ENCODE measurements around the gene PLA2G4B.
"Not testable (repeated sequence)": the region's sequence is repeated elsewhere in the genome, so short reads cannot be mapped to it uniquely, and the experiment has no call there.

PLA2G4B gene

GRCh38 chr15:41831291-41831690 is 7.4 kb upstream of the PLA2G4B start:
- H3K27ac Mint-ChIP-seq, H3K9me3 Mint-ChIP-seq, H3K27me3 Mint-ChIP-seq: not testable (repeated sequence)
- DNase-seq (peak; percentile 47 to 74), ATAC-seq (peak; percentile 75)
- peaks cover 73% of the 10 kb centered on the region for H3K4me1 Mint-ChIP-seq
- peak overlapping the region in 1 of 2 donors; percentile 22 for H3K4me3 Mint-ChIP-seq

GRCh38 chr15:41832208-41832607 is 6.4 kb upstream of the PLA2G4B start:
- Mint-ChIP-seq H3K27ac (no peak overlapping the region), H3K9me3 (no peaks in the 10 kb centered on the region), H3K27me3 (no peaks in the 10 kb centered on the region), H3K4me1 (peaks cover 71% of the 10 kb centered on the region), H3K4me3 (no peak overlapping the region)
- DNase-seq (no peak), ATAC-seq (no peak)

- ATAC-seq: no peak
- peaks cover 70% of the 10 kb centered on the region for H3K4me1 Mint-ChIP-seq
- no peak overlapping the region for H3K27ac Mint-ChIP-seq
- H3K9me3 Mint-ChIP-seq: no peaks in the 10 kb centered on the region
- H3K4me3 Mint-ChIP-seq: no peak overlapping the region
- DNase-seq: no peak
- no peaks in the 10 kb centered on the region for H3K27me3 Mint-ChIP-seq
Measured at GRCh38 chr15:41832875-41833274, 5.8 kb upstream of the PLA2G4B start.

- Mint-ChIP-seq H3K27ac (no peak overlapping the region), H3K9me3 (no peaks in the 10 kb centered on the region), H3K27me3 (no peaks in the 10 kb centered on the region), H3K4me3 (no peak overlapping the region), H3K4me1 (peaks cover 61% of the 10 kb centered on the region)
- ATAC-seq (no peak), DNase-seq (no peak)
Measured at GRCh38 chr15:41834096-41834495, 4.6 kb upstream of the PLA2G4B start.

- H3K4me3 Mint-ChIP-seq: no peak overlapping the region
- H3K27me3 Mint-ChIP-seq: no peaks in the 10 kb centered on the region
- peak overlapping the region in 1 of 2 donors; percentile 78 for H3K27ac Mint-ChIP-seq
- no peaks in the 10 kb centered on the region for H3K9me3 Mint-ChIP-seq
- no peak for ATAC-seq
- peaks cover 41% of the 10 kb centered on the region for H3K4me1 Mint-ChIP-seq
- DNase-seq: no peak
Measured at GRCh38 chr15:41836073-41836472, 2.6 kb upstream of the PLA2G4B start.

- no peak overlapping the region for H3K4me3 Mint-ChIP-seq
- peak overlapping the region in 1 of 2 donors; percentile 4 for H3K27ac Mint-ChIP-seq
- H3K4me1 Mint-ChIP-seq: peaks cover 33% of the 10 kb centered on the region
- ATAC-seq (no peak), DNase-seq (no peak)
- no peaks in the 10 kb centered on the region for H3K9me3 Mint-ChIP-seq
- no peaks in the 10 kb centered on the region for H3K27me3 Mint-ChIP-seq
Measured at GRCh38 chr15:41836713-41837454, 1.8 kb upstream of the PLA2G4B start.

- no peak for DNase-seq
- no peaks in the 10 kb centered on the region for H3K27me3 Mint-ChIP-seq
- H3K4me3 Mint-ChIP-seq: no peak overlapping the region
- H3K27ac Mint-ChIP-seq: peak overlapping the region; percentile 19 to 42
- peak; percentile 40 for ATAC-seq
- no peaks in the 10 kb centered on the region for H3K9me3 Mint-ChIP-seq
- H3K4me1 Mint-ChIP-seq: peaks cover 5% of the 10 kb centered on the region
Measured at GRCh38 chr15:41839781-41840491, 1.3 kb downstream of the PLA2G4B start.

- DNase-seq (no peak), ATAC-seq (no peak)
- Mint-ChIP-seq H3K4me1 (peaks cover 5% of the 10 kb centered on the region), H3K27me3 (no peaks in the 10 kb centered on the region), H3K9me3 (no peaks in the 10 kb centered on the region), H3K27ac (no peak overlapping the region), H3K4me3 (no peak overlapping the region)
Measured at GRCh38 chr15:41840673-41841072, 2.0 kb downstream of the PLA2G4B start.

- ATAC-seq: no peak
- Mint-ChIP-seq H3K27ac (no peak overlapping the region), H3K9me3 (no peaks in the 10 kb centered on the region), H3K27me3 (no peaks in the 10 kb centered on the region), H3K4me1 (peaks cover 5% of the 10 kb centered on the region), H3K4me3 (no peak overlapping the region)
- DNase-seq: no peak
Measured at GRCh38 chr15:41841131-41841530, 2.5 kb downstream of the PLA2G4B start.

GRCh38 chr15:41842229-41842628 is 3.6 kb downstream of the PLA2G4B start:
- DNase-seq: no peak
- ATAC-seq: no peak
- Mint-ChIP-seq H3K27ac (peak overlapping the region in 1 of 2 donors; percentile 74), H3K27me3 (no peaks in the 10 kb centered on the region), H3K4me3 (no peak overlapping the region), H3K9me3 (no peaks in the 10 kb centered on the region), H3K4me1 (peaks cover 2% of the 10 kb centered on the region)

GRCh38 chr15:41843571-41843970 is 4.9 kb downstream of the PLA2G4B start:
- Mint-ChIP-seq H3K4me3 (no peak overlapping the region), H3K4me1 (peaks cover 4% of the 10 kb centered on the region), H3K27me3 (no peaks in the 10 kb centered on the region), H3K9me3 (no peaks in the 10 kb centered on the region), H3K27ac (peak overlapping the region in 1 of 2 donors; percentile 74)
- ATAC-seq (no peak), DNase-seq (no peak)

- ATAC-seq (no peak), DNase-seq (no peak)
- Mint-ChIP-seq H3K9me3 (no peaks in the 10 kb centered on the region), H3K27ac (peak overlapping the region in 1 of 2 donors; percentile 76), H3K4me3 (no peak overlapping the region), H3K27me3 (no peaks in the 10 kb centered on the region), H3K4me1 (peaks cover 10% of the 10 kb centered on the region)
Measured at GRCh38 chr15:41844814-41845213, 6.2 kb downstream of the PLA2G4B start.

GRCh38 chr15:41847206-41847605 is 8.6 kb downstream of the PLA2G4B start:
- peaks cover 10% of the 10 kb centered on the region for H3K4me1 Mint-ChIP-seq
- DNase-seq (no peak), ATAC-seq (no peak)
- H3K27me3 Mint-ChIP-seq: peaks cover 6% of the 10 kb centered on the region
- H3K9me3 Mint-ChIP-seq: no peaks in the 10 kb centered on the region
- no peak overlapping the region for H3K4me3 Mint-ChIP-seq
- no peak overlapping the region for H3K27ac Mint-ChIP-seq

GRCh38 chr15:41847981-41848380 is 9.3 kb downstream of the PLA2G4B start:
- ATAC-seq (no peak), DNase-seq (no peak)
- H3K27me3 Mint-ChIP-seq: peaks cover 6% of the 10 kb centered on the region
- H3K27ac Mint-ChIP-seq: no peak overlapping the region
- no peaks in the 10 kb centered on the region for H3K9me3 Mint-ChIP-seq
- H3K4me1 Mint-ChIP-seq: peaks cover 10% of the 10 kb centered on the region
- H3K4me3 Mint-ChIP-seq: no peak overlapping the region

- ATAC-seq: peak; percentile 33
- Mint-ChIP-seq H3K9me3 (no peaks in the 10 kb centered on the region), H3K4me1 (peaks cover 10% of the 10 kb centered on the region), H3K27me3 (peaks cover 6% of the 10 kb centered on the region), H3K27ac (peak overlapping the region in 1 of 2 donors; percentile 48), H3K4me3 (no peak overlapping the region)
- DNase-seq: peak; percentile 17 to 23
Measured at GRCh38 chr15:41848631-41849030, 10.0 kb downstream of the PLA2G4B start.

GRCh38 chr15:41849204-41849603 is 10.6 kb downstream of the PLA2G4B start:
- Mint-ChIP-seq H3K4me1 (peaks cover 10% of the 10 kb centered on the region), H3K4me3 (no peak overlapping the region), H3K9me3 (no peaks in the 10 kb centered on the region), H3K27ac (no peak overlapping the region), H3K27me3 (peaks cover 6% of the 10 kb centered on the region)
- no peak for ATAC-seq
- no peak for DNase-seq
